Endothelial cell (in vitro differentiated cells): ENCODE measurements around the gene SNX27. TPM values are rescaled to one million over a fixed set of nuclear protein-coding genes. Genes with fewer than 3 reads are reported as not detected.
"Not testable (repeated sequence)": the region's sequence is repeated elsewhere in the genome, so short reads cannot be mapped to it uniquely, and the experiment has no call there.

Experiments used
- DNase-seq: peaks from one replicate; pipeline ENCODE4 v3.0.0; 2021; ENCODE audit warnings: low spot score
- H3K27ac Mint-ChIP-seq: one replicate; pipeline ENCODE4 v1.8.0; 2021; ENCODE audit warnings: mixed read lengths, inconsistent platforms; ENCODE audit not compliant: unreplicated experiment
- H3K27me3 Mint-ChIP-seq: one replicate; pipeline ENCODE4 v1.8.0; 2021; ENCODE audit warnings: mild to moderate bottlenecking, moderate library complexity, mixed read lengths, inconsistent platforms; ENCODE audit not compliant: unreplicated experiment
- H3K36me3 Mint-ChIP-seq: one replicate; pipeline ENCODE4 v1.8.0; 2021; ENCODE audit warnings: mild to moderate bottlenecking, low read depth, mixed read lengths, inconsistent platforms; ENCODE audit not compliant: unreplicated experiment
- H3K4me1 Mint-ChIP-seq: one replicate; pipeline ENCODE4 v1.8.0; 2021; ENCODE audit warnings: mild to moderate bottlenecking, mixed read lengths, inconsistent platforms; ENCODE audit not compliant: unreplicated experiment
- H3K4me3 Mint-ChIP-seq: one replicate; pipeline ENCODE4 v1.8.0; 2021; ENCODE audit warnings: mild to moderate bottlenecking, mixed read lengths, inconsistent platforms; ENCODE audit not compliant: unreplicated experiment
- H3K9me3 Mint-ChIP-seq: one replicate; pipeline ENCODE4 v1.8.0; 2021; ENCODE audit warnings: mixed read lengths, inconsistent platforms; ENCODE audit not compliant: unreplicated experiment
- CTCF ChIP-seq: fragments of 200-600 bp; sonication (generic); IDR thresholded peaks from one replicate; pipeline ENCODE4 v1.5.0; 2021; ENCODE audit warnings: antibody characterized with exemption; ENCODE audit not compliant: unreplicated experiment
- total RNA-seq: library from RNA; stranded (reverse); fragmentation: NEBNext Ultra II Directional; extraction: Animal tissue kit (Norgen Biotek cat#: 25700); gene quantifications from one replicate; pipeline ENCODE4 v1.2.1, GENCODE V29; 2021; ENCODE audit not compliant: unreplicated experiment

The SNX27 gene
- total RNA-seq, 1 donor from 2014 or later = 28.9 TPM

GRCh38 chr1:151638812-151639211, 27.0 kb downstream of the SNX27 start:
- peaks cover 22% of the 10 kb centered on the region for H3K4me1 Mint-ChIP-seq
- H3K4me3 Mint-ChIP-seq = no peak overlapping the region
- no peaks in the 10 kb centered on the region for H3K27me3 Mint-ChIP-seq
- peaks cover 6% of the 10 kb centered on the region for H3K36me3 Mint-ChIP-seq
- DNase-seq = no peak
- no peak for TF ChIP-seq CTCF
- H3K9me3 Mint-ChIP-seq = no peaks in the 10 kb centered on the region
- H3K27ac Mint-ChIP-seq = peak overlapping the region; percentile 59

GRCh38 chr1:151639466-151639865, 27.6 kb downstream of the SNX27 start:
- H3K4me1 Mint-ChIP-seq = peaks cover 22% of the 10 kb centered on the region

GRCh38 chr1:151641229-151641628, 29.4 kb downstream of the SNX27 start:
- Mint-ChIP-seq H3K27me3 (no peaks in the 10 kb centered on the region), H3K36me3 (peaks cover 6% of the 10 kb centered on the region), H3K9me3 (no peaks in the 10 kb centered on the region), H3K4me3 (no peak overlapping the region), H3K4me1 (peaks cover 22% of the 10 kb centered on the region), H3K27ac (no peak overlapping the region)
- TF ChIP-seq CTCF = no peak
- DNase-seq = no peak

More at GRCh38 chr1:151639466-151639865, 27.6 kb downstream of the SNX27 start:
- no peak for DNase-seq
- H3K36me3 Mint-ChIP-seq = peaks cover 6% of the 10 kb centered on the region
- no peak overlapping the region for H3K4me3 Mint-ChIP-seq
- H3K9me3 Mint-ChIP-seq = no peaks in the 10 kb centered on the region
- TF ChIP-seq CTCF = no peak
- H3K27me3 Mint-ChIP-seq = no peaks in the 10 kb centered on the region
- H3K27ac Mint-ChIP-seq = no peak overlapping the region

GRCh38 chr1:151643085-151643484, 31.2 kb downstream of the SNX27 start:
- not testable (repeated sequence) for H3K36me3 Mint-ChIP-seq, H3K27me3 Mint-ChIP-seq, H3K27ac Mint-ChIP-seq, DNase-seq, H3K4me3 Mint-ChIP-seq, H3K9me3 Mint-ChIP-seq
- peaks cover 15% of the 10 kb centered on the region for H3K4me1 Mint-ChIP-seq

GRCh38 chr1:151644001-151644400, 32.2 kb downstream of the SNX27 start:
- no peak overlapping the region for H3K27ac Mint-ChIP-seq
- DNase-seq = no peak
- H3K36me3 Mint-ChIP-seq = peaks cover 6% of the 10 kb centered on the region
- no peaks in the 10 kb centered on the region for H3K9me3 Mint-ChIP-seq
- peaks cover 7% of the 10 kb centered on the region for H3K4me1 Mint-ChIP-seq
- no peaks in the 10 kb centered on the region for H3K27me3 Mint-ChIP-seq
- no peak for TF ChIP-seq CTCF
- no peak overlapping the region for H3K4me3 Mint-ChIP-seq
